ENCODE results near the gene ADAMTS12.
"Not testable (repeated sequence)": the region's sequence is repeated elsewhere in the genome, so short reads cannot be mapped to it uniquely, and the experiment has no call there.

The ADAMTS12 gene

DNA sequence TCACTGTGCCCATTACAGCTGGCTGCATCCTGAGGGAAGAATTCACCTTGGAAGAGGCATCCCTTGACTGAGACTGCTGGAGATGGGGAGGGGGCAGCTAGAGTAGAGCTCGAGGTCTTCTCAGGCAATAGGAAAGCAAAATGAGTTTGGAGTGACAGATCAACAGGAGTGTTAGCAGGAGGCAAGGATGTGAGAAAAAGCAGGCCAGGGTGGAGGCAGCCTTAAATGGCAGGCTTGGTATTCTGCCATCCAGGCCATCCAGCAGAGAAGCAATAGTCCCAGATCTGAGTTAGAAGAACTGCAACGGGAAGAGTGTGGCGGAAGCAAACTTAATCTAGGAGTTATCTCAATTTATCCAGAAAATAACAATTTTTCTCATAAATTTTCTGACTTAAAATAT is 6.1 kb downstream of the ADAMTS12 start:
- H3K27ac Mint-ChIP-seq: no peak overlapping the region
- no peak overlapping the region for H3K4me3 Mint-ChIP-seq
- no peaks in the 10 kb centered on the region for H3K9me3 Mint-ChIP-seq (ENCODE audit: low read depth)
- H3K27me3 Mint-ChIP-seq: peaks cover 18% of the 10 kb centered on the region
- H3K4me1 Mint-ChIP-seq (ENCODE audit: low read depth): no peaks in the 10 kb centered on the region
- H3K36me3 Mint-ChIP-seq: no peaks in the 10 kb centered on the region

GRCh38 chr5:33883482-33883881 is 8.3 kb downstream of the ADAMTS12 start:
- Mint-ChIP-seq H3K36me3 (no peaks in the 10 kb centered on the region), H3K27me3 (peaks cover 11% of the 10 kb centered on the region), H3K4me1 (ENCODE audit: low read depth) (no peaks in the 10 kb centered on the region), H3K4me3 (no peak overlapping the region), H3K9me3 (ENCODE audit: low read depth) (no peaks in the 10 kb centered on the region), H3K27ac (no peak overlapping the region)

DNA sequence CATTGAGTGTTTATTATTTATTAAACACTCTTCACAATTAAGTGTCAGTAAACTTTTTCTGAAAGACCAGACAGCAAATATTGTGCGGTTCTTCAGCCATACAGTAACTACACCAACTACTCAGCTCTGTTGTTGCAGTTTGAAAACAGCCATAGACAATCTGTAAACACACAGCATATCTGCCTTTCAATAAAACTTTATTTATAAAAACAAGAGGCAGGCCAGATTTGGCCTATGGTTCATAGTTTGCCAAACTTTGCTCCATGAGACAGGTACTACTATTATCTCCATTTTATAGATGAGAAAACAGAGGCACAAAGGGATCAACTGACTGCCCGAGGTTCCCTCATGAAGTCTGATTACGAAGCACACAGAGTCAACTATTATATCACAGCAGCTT is 11.5 kb downstream of the ADAMTS12 start:
- no peaks in the 10 kb centered on the region for H3K36me3 Mint-ChIP-seq
- H3K27ac Mint-ChIP-seq: no peak overlapping the region
- H3K4me3 Mint-ChIP-seq: no peak overlapping the region
- peaks cover 4% of the 10 kb centered on the region for H3K27me3 Mint-ChIP-seq
- no peaks in the 10 kb centered on the region for H3K4me1 Mint-ChIP-seq (ENCODE audit: low read depth)
- peaks cover 7% of the 10 kb centered on the region for H3K9me3 Mint-ChIP-seq (ENCODE audit: low read depth)

DNA sequence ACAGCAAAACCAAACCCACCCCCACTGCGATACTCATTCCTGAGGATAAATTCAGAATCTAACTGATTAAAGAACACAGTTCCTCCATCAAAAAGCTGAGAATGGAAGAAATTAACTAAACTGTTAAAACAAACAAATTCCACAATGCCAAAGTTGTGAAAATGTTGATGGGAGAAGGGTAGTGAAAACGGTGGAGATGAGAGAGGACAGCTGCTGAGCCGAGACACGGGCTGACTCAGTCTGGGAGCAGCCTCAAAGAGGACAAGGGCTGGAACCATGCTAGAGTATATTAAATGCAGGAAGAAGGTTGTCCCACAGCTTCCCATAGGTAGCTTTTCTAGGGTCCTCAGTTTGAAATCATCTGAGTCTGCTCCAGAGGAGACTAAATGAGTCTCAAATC is 14.3 kb downstream of the ADAMTS12 start:
- Mint-ChIP-seq H3K9me3 (ENCODE audit: low read depth) (peaks cover 11% of the 10 kb centered on the region), H3K4me3 (no peak overlapping the region), H3K27ac (no peak overlapping the region), H3K36me3 (peaks cover 3% of the 10 kb centered on the region), H3K4me1 (ENCODE audit: low read depth) (no peaks in the 10 kb centered on the region), H3K27me3 (peaks cover 5% of the 10 kb centered on the region)

GRCh38 chr5:33867241-33867640 is 24.5 kb downstream of the ADAMTS12 start:
- no peaks in the 10 kb centered on the region for H3K36me3 Mint-ChIP-seq
- H3K27me3 Mint-ChIP-seq: no peaks in the 10 kb centered on the region
- peaks cover 22% of the 10 kb centered on the region for H3K9me3 Mint-ChIP-seq (ENCODE audit: low read depth)
- H3K27ac Mint-ChIP-seq: no peak overlapping the region
- no peak overlapping the region for H3K4me3 Mint-ChIP-seq
- no peaks in the 10 kb centered on the region for H3K4me1 Mint-ChIP-seq (ENCODE audit: low read depth)

DNA sequence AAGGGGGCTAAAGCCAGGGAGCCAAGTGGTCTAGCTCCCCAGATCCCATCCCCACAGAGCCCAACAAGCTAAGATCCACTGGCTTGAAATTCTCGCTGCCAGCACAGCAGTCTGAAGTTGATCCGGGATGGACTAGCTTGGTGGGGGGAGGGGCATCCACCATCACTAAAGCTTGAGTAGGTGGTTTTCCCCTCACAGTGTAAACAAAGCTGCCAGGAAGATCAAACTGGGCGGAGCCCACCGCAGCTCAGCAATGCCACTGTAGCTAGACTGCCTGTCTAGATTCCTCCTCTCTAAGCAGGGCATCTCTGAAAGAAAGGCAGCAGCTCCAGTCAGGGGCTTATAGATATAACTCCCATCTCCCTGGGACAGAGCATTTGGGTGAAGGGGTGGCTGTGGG is 32.6 kb downstream of the ADAMTS12 start:
- peak overlapping the region; percentile 30 for H3K27ac Mint-ChIP-seq
- H3K36me3 Mint-ChIP-seq; H3K27me3 Mint-ChIP-seq; H3K9me3 Mint-ChIP-seq (ENCODE audit: low read depth): not testable (repeated sequence)
- peak overlapping the region; percentile 14 for H3K4me3 Mint-ChIP-seq
- H3K4me1 Mint-ChIP-seq (ENCODE audit: low read depth): peaks cover 31% of the 10 kb centered on the region

DNA sequence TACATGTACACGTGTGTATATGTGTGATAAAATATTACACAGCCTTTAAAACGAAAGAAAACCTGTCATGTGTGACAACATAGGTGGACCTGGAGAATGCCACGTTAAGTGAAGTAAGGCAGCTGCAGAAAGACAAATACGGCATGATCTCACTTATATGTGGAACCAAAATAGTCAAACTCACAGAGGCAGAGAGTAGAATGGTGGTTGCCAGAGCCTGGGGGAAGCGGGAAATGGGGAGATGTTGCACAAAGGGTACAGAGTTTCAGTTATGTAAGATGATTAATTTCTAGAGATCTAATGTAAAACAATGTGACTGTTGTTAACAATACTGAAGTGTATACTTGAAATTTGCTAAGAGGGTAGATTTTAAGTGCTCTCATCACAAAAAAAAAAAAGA is 34.8 kb downstream of the ADAMTS12 start:
- H3K27me3 Mint-ChIP-seq: no peaks in the 10 kb centered on the region
- H3K4me1 Mint-ChIP-seq (ENCODE audit: low read depth): peaks cover 30% of the 10 kb centered on the region
- H3K27ac Mint-ChIP-seq: no peak overlapping the region
- H3K4me3 Mint-ChIP-seq: no peak overlapping the region
- no peaks in the 10 kb centered on the region for H3K9me3 Mint-ChIP-seq (ENCODE audit: low read depth)
- H3K36me3 Mint-ChIP-seq: no peaks in the 10 kb centered on the region

DNA sequence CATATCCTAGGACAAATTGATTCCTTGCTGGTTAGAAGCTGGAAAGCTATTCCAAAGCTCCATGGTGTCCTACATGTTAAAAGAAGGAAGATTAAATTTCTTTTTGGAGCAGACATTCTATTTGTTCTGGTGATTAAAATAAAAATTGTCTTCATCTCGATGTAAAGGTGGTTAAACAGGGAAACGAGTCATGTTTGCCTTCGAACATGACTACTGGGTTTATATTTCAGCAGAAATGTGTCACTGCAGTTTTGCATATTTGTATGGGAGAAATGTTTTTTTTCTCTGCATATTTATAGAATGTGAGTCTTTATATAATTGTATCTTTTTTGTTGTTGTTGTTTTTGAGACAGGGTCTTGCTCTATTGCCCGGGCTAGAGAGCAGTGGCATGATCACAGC is 36.4 kb downstream of the ADAMTS12 start:
- H3K4me3 Mint-ChIP-seq: no peak overlapping the region
- H3K4me1 Mint-ChIP-seq (ENCODE audit: low read depth): peaks cover 28% of the 10 kb centered on the region
- H3K27ac Mint-ChIP-seq: no peak overlapping the region
- H3K36me3 Mint-ChIP-seq: no peaks in the 10 kb centered on the region
- H3K27me3 Mint-ChIP-seq: no peaks in the 10 kb centered on the region
- no peaks in the 10 kb centered on the region for H3K9me3 Mint-ChIP-seq (ENCODE audit: low read depth)

- no peaks in the 10 kb centered on the region for H3K27me3 Mint-ChIP-seq
- no peaks in the 10 kb centered on the region for H3K9me3 Mint-ChIP-seq (ENCODE audit: low read depth)
- H3K4me3 Mint-ChIP-seq: no peak overlapping the region
- H3K27ac Mint-ChIP-seq: no peak overlapping the region
- H3K36me3 Mint-ChIP-seq: no peaks in the 10 kb centered on the region
- peaks cover 29% of the 10 kb centered on the region for H3K4me1 Mint-ChIP-seq (ENCODE audit: low read depth)
Observed at GRCh38 chr5:33854733-33855151, 37.0 kb downstream of the ADAMTS12 start.

GRCh38 chr5:33852837-33853236 is 39.0 kb downstream of the ADAMTS12 start:
- Mint-ChIP-seq H3K9me3 (ENCODE audit: low read depth) (no peaks in the 10 kb centered on the region), H3K4me1 (ENCODE audit: low read depth) (peaks cover 13% of the 10 kb centered on the region), H3K27me3 (no peaks in the 10 kb centered on the region), H3K27ac (no peak overlapping the region), H3K4me3 (no peak overlapping the region), H3K36me3 (no peaks in the 10 kb centered on the region)

DNA sequence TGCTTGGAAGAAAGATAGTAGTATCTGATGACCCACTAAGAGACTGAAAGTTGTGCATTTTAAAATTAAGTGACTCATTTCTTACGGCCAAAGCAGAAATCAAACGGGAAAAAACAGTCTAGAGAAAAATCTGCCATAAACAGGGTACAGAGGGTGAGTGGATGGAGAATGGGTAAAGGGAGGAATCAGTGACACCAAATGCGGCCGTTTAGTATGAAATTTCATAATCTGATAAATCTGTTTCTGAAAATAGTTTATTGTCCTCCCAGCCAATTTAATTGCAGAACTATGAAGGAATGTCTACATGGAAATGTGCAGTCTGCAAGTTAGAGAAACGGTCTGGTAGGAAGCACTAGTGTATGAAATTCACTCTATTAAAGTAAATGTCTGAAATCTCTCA is 39.5 kb downstream of the ADAMTS12 start:
- Mint-ChIP-seq H3K36me3 (no peaks in the 10 kb centered on the region), H3K27me3 (no peaks in the 10 kb centered on the region), H3K4me1 (ENCODE audit: low read depth) (peaks cover 13% of the 10 kb centered on the region), H3K4me3 (no peak overlapping the region), H3K9me3 (ENCODE audit: low read depth) (no peaks in the 10 kb centered on the region), H3K27ac (no peak overlapping the region)

DNA sequence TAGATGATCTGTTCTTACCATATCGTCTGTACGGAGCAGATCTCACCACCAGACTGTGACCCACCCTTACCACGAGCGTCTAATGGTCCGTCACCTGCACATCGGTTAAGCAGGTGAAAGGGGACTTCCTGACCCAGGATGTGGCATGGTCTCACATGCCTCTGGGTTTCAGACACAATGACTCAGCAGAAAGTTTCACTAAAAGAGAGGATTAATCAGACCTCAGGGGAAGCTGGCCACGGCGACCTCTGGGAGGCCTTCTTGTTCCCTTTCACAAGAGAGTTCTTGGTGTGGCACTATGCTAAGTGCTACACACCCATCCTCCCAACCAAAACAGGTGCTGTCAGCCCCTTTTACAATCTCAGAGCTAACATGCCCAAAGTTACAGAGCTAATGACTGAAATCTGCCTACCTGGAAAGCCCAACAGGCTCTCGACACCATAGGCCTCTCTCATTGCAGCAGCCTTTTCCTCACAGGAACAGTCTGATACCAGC is 41.6 kb downstream of the ADAMTS12 start:
- H3K27ac Mint-ChIP-seq: peak overlapping the region; percentile 7
- peak overlapping the region; percentile 35 for H3K4me3 Mint-ChIP-seq
- no peaks in the 10 kb centered on the region for H3K9me3 Mint-ChIP-seq (ENCODE audit: low read depth)
- no peaks in the 10 kb centered on the region for H3K36me3 Mint-ChIP-seq
- H3K4me1 Mint-ChIP-seq (ENCODE audit: low read depth): peaks cover 9% of the 10 kb centered on the region
- no peaks in the 10 kb centered on the region for H3K27me3 Mint-ChIP-seq

GRCh38 chr5:33848554-33848953 is 43.2 kb downstream of the ADAMTS12 start:
- H3K9me3 Mint-ChIP-seq (ENCODE audit: low read depth): no peaks in the 10 kb centered on the region
- no peaks in the 10 kb centered on the region for H3K27me3 Mint-ChIP-seq
- H3K4me1 Mint-ChIP-seq (ENCODE audit: low read depth): peaks cover 9% of the 10 kb centered on the region
- H3K36me3 Mint-ChIP-seq: no peaks in the 10 kb centered on the region
- H3K4me3 Mint-ChIP-seq: no peak overlapping the region
- H3K27ac Mint-ChIP-seq: no peak overlapping the region

GRCh38 chr5:33846851-33847250 is 44.9 kb downstream of the ADAMTS12 start:
- no peaks in the 10 kb centered on the region for H3K36me3 Mint-ChIP-seq
- H3K27ac Mint-ChIP-seq: no peak overlapping the region
- no peaks in the 10 kb centered on the region for H3K27me3 Mint-ChIP-seq
- H3K4me1 Mint-ChIP-seq (ENCODE audit: low read depth): peaks cover 12% of the 10 kb centered on the region
- no peak overlapping the region for H3K4me3 Mint-ChIP-seq
- H3K9me3 Mint-ChIP-seq (ENCODE audit: low read depth): no peaks in the 10 kb centered on the region

DNA sequence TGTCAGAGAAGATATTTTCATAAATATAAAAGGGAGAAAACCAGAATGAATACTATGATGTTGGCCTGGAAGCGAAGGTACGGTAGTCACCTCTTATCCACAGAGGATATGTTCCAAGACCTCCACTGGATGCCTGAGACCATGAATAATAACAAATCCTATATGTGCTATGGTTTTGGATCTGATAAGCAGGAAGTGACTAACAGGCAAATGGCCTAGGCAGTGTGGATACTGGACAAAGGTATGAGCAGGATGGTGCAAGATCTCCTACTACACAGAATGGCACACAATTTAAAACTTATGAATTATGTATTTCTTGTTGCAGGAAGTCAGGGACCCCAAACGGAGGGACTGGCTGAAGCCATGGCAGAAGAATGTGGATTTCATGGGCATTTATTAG is 48.2 kb downstream of the ADAMTS12 start:
- Mint-ChIP-seq H3K27ac (no peak overlapping the region), H3K4me3 (no peak overlapping the region), H3K9me3 (ENCODE audit: low read depth) (no peaks in the 10 kb centered on the region), H3K4me1 (ENCODE audit: low read depth) (peaks cover 18% of the 10 kb centered on the region), H3K27me3 (no peaks in the 10 kb centered on the region), H3K36me3 (no peaks in the 10 kb centered on the region)

- H3K27me3 Mint-ChIP-seq: no peaks in the 10 kb centered on the region
Observed at GRCh38 chr5:33842456-33842855, 49.3 kb downstream of the ADAMTS12 start.

More at GRCh38 chr5:33842456-33842855, 49.3 kb downstream of the ADAMTS12 start:
- Mint-ChIP-seq H3K36me3 (no peaks in the 10 kb centered on the region), H3K4me3 (no peak overlapping the region), H3K27ac (no peak overlapping the region), H3K9me3 (ENCODE audit: low read depth) (no peaks in the 10 kb centered on the region), H3K4me1 (ENCODE audit: low read depth) (peaks cover 18% of the 10 kb centered on the region)

All from activated naive CD8-positive, alpha-beta T cell (primary cell).